Panc1 (cell line): ENCODE data around the gene HACD4. TPM values are rescaled to one million over a fixed set of nuclear protein-coding genes. Genes with fewer than 3 reads are reported as not detected.

Experiments used
- ATAC-seq: fragments of 200-7000 bp; cut with Tn5 transposase; 2 replicates; pipeline ENCODE4 v1.9.1; 2020; ENCODE audit warnings: mild to moderate bottlenecking, moderate library complexity
- BruUV-seq: library from RNA; stranded (reverse); fragments of 400-500 nt; replicated peaks from 2 replicates; lab custom pipeline; 2021; lab: Mats Ljungman, UMichigan
- CTCF ChIA-PET: fragments of 300-600 bp; sonication (Branson Sonifier 250); formaldehyde crosslinking; loops from one replicate; lab custom pipeline; 2022; ENCODE audit warnings: antibody characterized with exemption; lab: Charles Lee
- POLR2A ChIA-PET: fragments of 300-600 bp; sonication (Branson Sonifier 250); formaldehyde crosslinking; loops from one replicate; lab custom pipeline; 2022; ENCODE audit warnings: antibody characterized with exemption; lab: Charles Lee
- DNase-seq: peaks from one replicate; pipeline ENCODE4 v3.0.0-alpha.2; 2010; ENCODE audit warnings: low read depth, low spot score
- H3K27ac ChIP-seq: 2 replicates; pipeline ENCODE4 v1.5.1; 2011; ENCODE audit warnings: mild to moderate bottlenecking, low read length, inconsistent platforms
- H3K27me3 ChIP-seq: fragments of 200-500 bp; sonication (Bioruptor generic); 2 replicates; pipeline ENCODE4 v1.6.0; 2014; ENCODE audit warnings: low read length, inconsistent platforms; ENCODE audit not compliant: control insufficient read depth, insufficient read depth
- H3K36me3 ChIP-seq: fragments of 200-500 bp; sonication (Bioruptor generic); 2 replicates; pipeline ENCODE4 v1.5.1; 2014; ENCODE audit warnings: inconsistent platforms, mild to moderate bottlenecking, low read length, moderate library complexity; ENCODE audit not compliant: control insufficient read depth, insufficient read depth
- H3K4me1 ChIP-seq: 2 replicates; pipeline ENCODE4 v1.5.1; 2011; ENCODE audit warnings: inconsistent platforms, mild to moderate bottlenecking, low read length, moderate library complexity; ENCODE audit not compliant: control insufficient read depth, insufficient read depth
- H3K4me3 ChIP-seq, 2 experiments: 2 replicates each; pipeline ENCODE4 v1.5.1; 2011 to 2012; ENCODE audit warnings: low read depth in 2 of 2, low read length in 2 of 2, mild to moderate bottlenecking in 2 of 2, inconsistent platforms in 1 of 2, moderate library complexity in 1 of 2
- H3K9me3 ChIP-seq: fragments of 200-500 bp; sonication (Bioruptor generic); 2 replicates; pipeline ENCODE4 v1.5.1; 2014; ENCODE audit warnings: low read depth, mild to moderate bottlenecking, inconsistent platforms, low read length, moderate library complexity; ENCODE audit not compliant: control insufficient read depth, insufficient read depth
- POLR2AphosphoS5 ChIP-seq: IDR thresholded peaks from 2 replicates; pipeline ENCODE4 v1.6.1; 2012; ENCODE audit warnings: mild to moderate bottlenecking, low read depth, low read length, moderate library complexity
- SIN3A ChIP-seq: IDR thresholded peaks from 2 replicates; pipeline ENCODE4 v1.6.1; 2012; ENCODE audit warnings: low read depth, mild to moderate bottlenecking, low read length, moderate library complexity, borderline replicate concordance; ENCODE audit not compliant: insufficient read depth
- TCF7L2 ChIP-seq: IDR thresholded peaks from 2 replicates; pipeline ENCODE4 v1.6.1; 2011; ENCODE audit warnings: mild to moderate bottlenecking, low read depth, low read length, inconsistent platforms
- in situ Hi-C: cut with HindIII; loops from 2 replicates; pipeline ENCODE4 v1.10.0; 2016; ENCODE audit warnings: low sequenced_read_pairs, low pct_unique_long_range_greater_than_20kb
- intact Hi-C: fragments of 100-400 bp; cut with micrococcal nuclease; formaldehyde crosslinking; loops from one replicate; pipeline ENCODE4 v1.10.0; 2022; ENCODE audit not compliant: unreplicated experiment
- total RNA-seq: library from RNA; stranded (reverse); gene quantifications from one replicate; pipeline ENCODE4 v1.2.1, GENCODE V29; 2021; ENCODE audit not compliant: unreplicated experiment
- TF ChIP-seq, protein P1 (sequence below): fragments of 450-650 bp; IDR thresholded peaks from 2 replicates; pipeline ENCODE4 v1.5.1; 2017; ENCODE audit warnings: mild to moderate bottlenecking
- TF ChIP-seq, protein P2 (sequence below), 2 experiments: IDR thresholded peaks; 2 replicates each; pipeline ENCODE4 v1.6.1; 2011 to 2012; ENCODE audit warnings: low read depth in 2 of 2, control low read depth in 1 of 2, low read length in 1 of 2, mild to moderate bottlenecking in 1 of 2, moderate library complexity in 1 of 2; ENCODE audit not compliant: insufficient read depth in 1 of 2

The HACD4 gene
- total RNA-seq, 1 experiment from 2014 or later, result 0.13 TPM

DNA sequence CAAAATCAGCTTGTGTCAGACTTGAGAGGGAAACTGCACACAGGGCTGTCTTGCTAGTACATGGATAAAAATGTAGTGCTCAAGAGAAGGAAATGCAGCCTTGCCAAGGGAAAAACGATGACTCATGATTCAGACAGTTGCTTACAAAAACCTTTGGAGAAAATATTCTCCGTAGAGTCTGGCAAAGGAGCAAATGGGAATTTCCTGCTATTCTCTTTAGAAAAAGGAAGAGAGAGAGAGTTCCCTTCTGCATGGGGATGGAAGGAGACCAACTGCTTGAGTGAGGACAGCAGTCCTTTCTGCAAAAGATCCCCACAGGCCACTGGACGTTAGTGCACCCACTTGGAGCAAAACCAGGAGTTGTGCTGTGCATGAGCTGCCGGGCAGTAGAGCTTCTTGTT, 38.7 kb upstream of the HACD4 start:
- in situ Hi-C loops, result no loop called here
- TF ChIP-seq SIN3A, result no peak
- no peak for TF ChIP-seq TCF7L2
- no peak for TF ChIP-seq POLR2AphosphoS5
- TF ChIP-seq, protein P1, sequence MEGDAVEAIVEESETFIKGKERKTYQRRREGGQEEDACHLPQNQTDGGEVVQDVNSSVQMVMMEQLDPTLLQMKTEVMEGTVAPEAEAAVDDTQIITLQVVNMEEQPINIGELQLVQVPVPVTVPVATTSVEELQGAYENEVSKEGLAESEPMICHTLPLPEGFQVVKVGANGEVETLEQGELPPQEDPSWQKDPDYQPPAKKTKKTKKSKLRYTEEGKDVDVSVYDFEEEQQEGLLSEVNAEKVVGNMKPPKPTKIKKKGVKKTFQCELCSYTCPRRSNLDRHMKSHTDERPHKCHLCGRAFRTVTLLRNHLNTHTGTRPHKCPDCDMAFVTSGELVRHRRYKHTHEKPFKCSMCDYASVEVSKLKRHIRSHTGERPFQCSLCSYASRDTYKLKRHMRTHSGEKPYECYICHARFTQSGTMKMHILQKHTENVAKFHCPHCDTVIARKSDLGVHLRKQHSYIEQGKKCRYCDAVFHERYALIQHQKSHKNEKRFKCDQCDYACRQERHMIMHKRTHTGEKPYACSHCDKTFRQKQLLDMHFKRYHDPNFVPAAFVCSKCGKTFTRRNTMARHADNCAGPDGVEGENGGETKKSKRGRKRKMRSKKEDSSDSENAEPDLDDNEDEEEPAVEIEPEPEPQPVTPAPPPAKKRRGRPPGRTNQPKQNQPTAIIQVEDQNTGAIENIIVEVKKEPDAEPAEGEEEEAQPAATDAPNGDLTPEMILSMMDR, result no peak
- TF ChIP-seq, protein P2, sequence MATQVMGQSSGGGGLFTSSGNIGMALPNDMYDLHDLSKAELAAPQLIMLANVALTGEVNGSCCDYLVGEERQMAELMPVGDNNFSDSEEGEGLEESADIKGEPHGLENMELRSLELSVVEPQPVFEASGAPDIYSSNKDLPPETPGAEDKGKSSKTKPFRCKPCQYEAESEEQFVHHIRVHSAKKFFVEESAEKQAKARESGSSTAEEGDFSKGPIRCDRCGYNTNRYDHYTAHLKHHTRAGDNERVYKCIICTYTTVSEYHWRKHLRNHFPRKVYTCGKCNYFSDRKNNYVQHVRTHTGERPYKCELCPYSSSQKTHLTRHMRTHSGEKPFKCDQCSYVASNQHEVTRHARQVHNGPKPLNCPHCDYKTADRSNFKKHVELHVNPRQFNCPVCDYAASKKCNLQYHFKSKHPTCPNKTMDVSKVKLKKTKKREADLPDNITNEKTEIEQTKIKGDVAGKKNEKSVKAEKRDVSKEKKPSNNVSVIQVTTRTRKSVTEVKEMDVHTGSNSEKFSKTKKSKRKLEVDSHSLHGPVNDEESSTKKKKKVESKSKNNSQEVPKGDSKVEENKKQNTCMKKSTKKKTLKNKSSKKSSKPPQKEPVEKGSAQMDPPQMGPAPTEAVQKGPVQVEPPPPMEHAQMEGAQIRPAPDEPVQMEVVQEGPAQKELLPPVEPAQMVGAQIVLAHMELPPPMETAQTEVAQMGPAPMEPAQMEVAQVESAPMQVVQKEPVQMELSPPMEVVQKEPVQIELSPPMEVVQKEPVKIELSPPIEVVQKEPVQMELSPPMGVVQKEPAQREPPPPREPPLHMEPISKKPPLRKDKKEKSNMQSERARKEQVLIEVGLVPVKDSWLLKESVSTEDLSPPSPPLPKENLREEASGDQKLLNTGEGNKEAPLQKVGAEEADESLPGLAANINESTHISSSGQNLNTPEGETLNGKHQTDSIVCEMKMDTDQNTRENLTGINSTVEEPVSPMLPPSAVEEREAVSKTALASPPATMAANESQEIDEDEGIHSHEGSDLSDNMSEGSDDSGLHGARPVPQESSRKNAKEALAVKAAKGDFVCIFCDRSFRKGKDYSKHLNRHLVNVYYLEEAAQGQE (IDR thresholded peaks at IDR 0.05; ENCODE audit: insufficient read depth in 1 of 2, low read depth in 2 of 2, low read length in 1 of 2), result no peak
- no peaks in the 10 kb centered on the region for H3K4me1 ChIP-seq
- DNase-seq (peak; percentile 0), ATAC-seq (0 out of 2 replicates have a peak, but pooled peaks have one; percentile 63)
- no peaks in the 10 kb centered on the region for H3K9me3 ChIP-seq
- CTCF ChIA-PET, result no interaction called here
- no peak overlapping the region for H3K4me3 ChIP-seq
- no TSS peak for BruUV-seq
- POLR2A ChIA-PET, result no interaction called here
- no peak overlapping the region for H3K27ac ChIP-seq
- intact Hi-C loops, result no loop called here
- no peaks in the 10 kb centered on the region for H3K36me3 ChIP-seq
- H3K27me3 ChIP-seq, result no peaks in the 10 kb centered on the region

DNA sequence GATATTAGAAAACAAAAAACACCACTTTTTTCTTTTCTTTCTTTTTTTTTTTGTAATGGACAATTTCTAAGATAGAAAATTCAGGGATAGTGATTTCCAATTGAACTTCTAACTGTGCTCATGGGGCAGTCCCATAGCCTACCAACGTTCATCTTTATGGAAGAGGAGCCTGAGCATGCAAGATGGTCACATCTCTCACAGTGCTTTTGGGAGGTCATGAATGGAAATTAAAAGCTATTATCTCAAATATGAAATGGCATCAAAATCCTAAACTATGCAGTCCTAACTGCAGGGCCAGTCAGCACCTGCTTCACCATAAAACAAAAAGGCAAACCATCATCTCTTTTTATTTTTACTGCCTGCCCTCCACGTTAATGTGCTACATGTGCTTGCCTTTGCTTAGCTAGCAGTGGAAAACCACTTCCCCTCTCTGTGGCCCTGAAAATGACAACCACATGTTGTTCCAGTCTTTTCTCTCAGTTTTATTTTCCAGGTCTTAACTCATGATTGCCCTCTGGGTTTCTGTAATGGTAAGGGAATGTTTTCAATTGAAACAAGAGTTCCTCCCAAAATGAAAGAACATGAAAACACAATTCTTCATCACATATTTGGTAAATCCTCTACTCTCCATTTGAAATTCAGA, 29.6 kb upstream of the HACD4 start:
- no peak overlapping the region for H3K27ac ChIP-seq
- in situ Hi-C loops, result no loop called here
- no peaks in the 10 kb centered on the region for H3K27me3 ChIP-seq
- BruUV-seq, result no TSS peak
- TF ChIP-seq, protein P1, result no peak
- TF ChIP-seq TCF7L2 (no peak), SIN3A (no peak), POLR2AphosphoS5 (no peak)
- TF ChIP-seq, protein P2 (IDR thresholded peaks at IDR 0.05; ENCODE audit: insufficient read depth in 1 of 2, low read depth in 2 of 2, low read length in 1 of 2), result no peak
- H3K36me3 ChIP-seq, result no peaks in the 10 kb centered on the region
- CTCF ChIA-PET, result no interaction called here
- H3K9me3 ChIP-seq, result no peaks in the 10 kb centered on the region
- intact Hi-C loops, result no loop called here
- no peaks in the 10 kb centered on the region for H3K4me1 ChIP-seq
- DNase-seq, result no peak
- no peak for ATAC-seq
- no peak overlapping the region for H3K4me3 ChIP-seq
- POLR2A ChIA-PET, result no interaction called here
